Stimulated activated CD4-positive, alpha-beta T cell treated with anti-CD3 and anti-CD28 coated beads, TNF-alpha, amount 100 ng/mL, for 4 hours (primary cell): ENCODE results near the gene SPRY1.

Source experiments
- DNase-seq, 3 experiments: peaks; one replicate each; pipeline ENCODE4 v3.0.0-alpha.2; 2020; ENCODE audit warnings: low read depth in 3 of 3

Gene SPRY1

DNA sequence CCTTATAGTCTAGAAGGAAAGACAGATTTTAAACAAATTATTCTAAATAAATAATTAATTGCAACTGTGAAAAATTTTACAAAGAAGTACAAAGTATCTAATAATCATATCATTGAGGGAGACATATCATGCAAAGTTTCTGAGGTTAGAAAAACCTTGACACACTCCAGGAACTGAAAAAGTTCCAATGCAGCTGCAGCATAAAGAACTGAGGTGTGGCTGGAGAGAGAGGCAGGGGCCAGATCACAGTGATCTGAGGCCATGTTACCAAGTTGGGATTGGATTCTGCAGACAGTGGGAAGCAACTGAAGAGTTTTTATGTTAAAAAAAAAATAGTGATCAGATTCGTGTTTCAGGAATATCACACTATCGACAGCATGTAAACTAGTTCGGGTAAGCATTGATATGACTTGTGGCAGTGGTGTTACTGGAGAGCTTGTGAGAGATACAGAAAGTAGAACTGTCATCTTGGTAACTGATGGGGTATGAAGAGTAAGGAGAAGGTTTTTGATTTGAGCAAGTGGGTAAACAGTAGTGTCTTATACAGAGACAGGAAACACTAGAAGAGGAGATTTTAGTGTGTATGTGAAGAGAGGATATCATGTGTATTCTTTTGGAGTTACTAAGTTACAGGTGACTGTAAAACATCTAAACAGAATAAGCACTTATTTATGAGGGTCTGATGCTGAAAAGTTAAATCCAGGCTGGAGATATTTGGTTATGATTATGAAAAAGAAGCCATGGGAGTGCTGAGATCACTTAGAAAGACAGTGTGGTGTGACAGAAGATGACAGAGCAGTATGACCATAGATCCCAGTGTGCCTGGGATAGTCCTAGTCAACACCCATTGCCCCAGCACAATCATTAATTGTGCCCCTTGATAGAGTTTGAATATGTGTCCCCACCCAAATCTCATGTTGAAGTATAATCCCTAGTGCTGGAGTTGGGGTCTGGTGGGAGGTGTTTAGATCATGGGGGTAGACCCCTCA is 15.6 kb upstream of the SPRY1 start:
- DNase-seq: no peak

DNA sequence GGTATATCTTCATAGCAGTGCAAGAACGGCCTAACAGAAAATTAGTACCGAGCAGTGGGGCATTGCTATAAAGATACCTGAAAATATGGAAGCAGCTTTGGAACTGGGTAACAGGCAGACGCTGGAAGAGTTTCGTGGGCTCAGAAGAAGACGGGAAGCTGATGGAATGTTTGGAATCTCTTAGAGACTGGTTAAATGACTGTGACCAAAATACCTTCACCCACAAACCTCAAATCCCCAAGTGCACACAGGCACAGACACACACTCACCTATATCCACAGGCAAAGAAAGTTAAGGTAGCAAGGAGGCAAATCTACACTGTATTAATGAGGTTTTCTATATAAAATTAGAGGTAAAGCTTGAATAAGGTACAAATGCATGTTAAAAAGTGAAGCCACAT is 14.6 kb upstream of the SPRY1 start:
- DNase-seq: no peak

DNA sequence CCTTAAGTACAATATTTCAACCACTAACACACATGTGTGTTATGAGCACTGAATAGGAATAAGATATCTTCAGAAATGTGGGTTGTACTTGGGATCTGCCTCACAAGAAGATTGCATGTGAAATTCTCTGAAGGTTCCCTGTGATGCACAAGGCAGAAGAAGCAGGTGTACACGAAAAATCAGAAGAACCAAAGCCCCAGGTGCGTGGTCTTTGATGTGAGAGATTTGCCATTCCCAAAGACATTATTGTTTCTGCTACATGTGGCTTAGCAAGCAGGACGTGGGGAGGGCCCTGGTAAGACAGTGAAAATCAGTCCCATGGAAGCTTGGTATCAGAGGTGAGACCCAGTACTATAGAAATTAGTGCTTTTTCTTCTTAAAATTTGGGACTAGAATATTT is 13.0 kb upstream of the SPRY1 start:
- no peak for DNase-seq

DNA sequence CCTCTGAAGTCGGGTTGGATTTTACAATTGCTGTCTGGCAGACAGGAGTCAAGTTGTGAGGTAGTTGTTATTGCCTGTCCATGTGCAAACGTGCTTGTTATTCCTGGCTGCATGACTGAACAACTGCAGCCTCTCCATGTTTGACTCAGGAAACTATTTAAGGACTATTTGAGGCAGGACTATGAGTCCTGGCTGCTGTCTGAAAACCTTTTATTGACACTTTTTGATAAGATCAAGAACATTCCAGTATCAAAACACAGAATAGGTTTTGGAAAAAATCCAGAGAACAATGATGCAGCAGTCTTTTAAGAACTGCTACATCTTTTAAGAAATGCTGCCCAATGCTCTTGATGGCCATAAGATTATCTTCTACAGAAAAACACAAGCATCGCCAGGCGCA is 10.0 kb upstream of the SPRY1 start:
- no peak for DNase-seq

DNA sequence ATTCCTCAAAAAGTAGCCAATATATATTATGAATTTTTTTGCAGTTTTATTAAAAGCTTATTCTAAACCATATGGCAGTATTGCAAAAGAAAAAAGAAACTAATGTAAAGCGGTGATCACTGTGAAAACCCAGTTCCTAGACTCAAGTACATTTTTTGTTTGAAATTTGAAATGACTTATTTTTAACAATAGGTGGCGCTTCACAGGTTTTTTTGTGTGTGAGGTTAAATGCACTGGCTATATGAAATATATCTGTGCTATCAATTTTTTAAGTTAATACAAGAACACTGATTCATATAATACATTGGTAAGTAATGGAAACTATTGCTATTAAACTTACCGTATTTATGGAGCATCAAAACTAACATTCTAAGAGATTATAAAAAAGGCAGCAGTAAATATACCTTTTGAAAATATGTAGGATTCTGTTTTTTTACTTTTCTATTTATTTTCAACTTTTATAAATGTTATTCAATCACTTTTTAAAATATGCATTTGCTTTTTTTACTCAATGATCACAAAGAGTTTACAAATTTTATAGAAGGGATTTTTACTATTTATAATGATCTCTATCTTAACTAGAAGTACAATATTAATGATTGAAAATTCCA is 5.6 kb upstream of the SPRY1 start:
- no peak for DNase-seq

DNA sequence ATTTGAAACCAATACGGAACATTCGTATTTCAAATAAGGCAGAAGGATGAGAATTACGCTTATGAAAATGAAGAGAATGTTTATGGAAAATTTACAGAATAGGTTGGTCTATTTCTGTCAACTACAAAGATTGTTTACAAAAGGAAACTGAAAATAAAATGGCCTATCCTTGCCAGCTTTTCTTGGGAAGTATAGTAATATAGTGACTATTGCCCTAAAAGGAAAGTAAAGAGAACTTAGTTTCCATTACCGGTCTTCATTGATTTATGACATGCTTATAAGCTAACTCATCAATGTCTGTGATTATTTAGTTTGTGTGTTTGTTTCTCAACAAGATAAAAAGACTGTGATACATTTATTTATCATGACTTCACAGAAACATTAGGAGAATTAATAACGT is 2.9 kb upstream of the SPRY1 start:
- no peak for DNase-seq

DNA sequence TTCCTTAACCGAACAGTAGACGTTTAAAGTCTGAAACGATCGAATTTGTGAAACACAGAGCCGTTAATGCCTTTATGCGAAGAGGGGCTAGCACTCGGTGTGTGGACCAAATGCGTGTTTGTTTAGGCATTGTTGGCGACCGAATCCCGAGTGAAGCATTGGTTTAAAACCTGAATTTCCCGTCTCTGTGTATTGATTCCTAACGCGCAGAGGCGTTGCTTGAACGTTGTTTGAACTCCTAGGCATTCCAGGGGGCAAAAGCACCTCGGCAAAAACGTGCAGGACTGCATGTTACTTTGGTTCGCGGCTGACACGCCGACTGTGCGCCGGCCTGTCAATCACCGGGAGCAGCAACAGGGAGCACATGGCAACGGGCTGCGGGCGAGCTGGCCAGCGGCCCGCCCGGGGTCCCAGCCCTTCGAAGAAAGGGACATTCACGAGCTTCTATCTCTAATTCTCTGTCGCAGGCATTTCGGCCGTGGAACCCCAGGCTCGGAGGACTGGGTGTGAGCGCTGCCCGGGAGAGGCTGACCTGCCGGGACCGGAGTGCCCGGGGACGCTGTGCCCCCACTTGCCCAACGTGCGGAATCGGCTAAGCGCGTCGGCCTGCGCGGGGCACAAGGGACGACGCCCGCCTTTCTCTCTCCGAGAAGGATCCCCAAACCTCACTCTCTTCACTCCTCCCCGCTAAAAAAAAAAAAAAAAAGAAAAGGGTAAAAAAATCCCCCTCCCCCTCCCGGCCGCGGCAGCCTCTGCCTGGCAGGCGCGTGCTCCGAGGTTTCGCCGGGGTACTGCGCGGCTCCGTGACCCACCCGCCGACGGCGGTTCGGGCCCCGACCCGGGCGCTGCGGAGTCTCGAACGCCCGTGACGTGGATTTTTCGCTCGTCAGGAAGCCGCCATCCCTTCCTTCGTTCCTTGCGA is 810 bp downstream of the SPRY1 start:
- DNase-seq: peak in 1 of 3 experiments; percentile 31

DNA sequence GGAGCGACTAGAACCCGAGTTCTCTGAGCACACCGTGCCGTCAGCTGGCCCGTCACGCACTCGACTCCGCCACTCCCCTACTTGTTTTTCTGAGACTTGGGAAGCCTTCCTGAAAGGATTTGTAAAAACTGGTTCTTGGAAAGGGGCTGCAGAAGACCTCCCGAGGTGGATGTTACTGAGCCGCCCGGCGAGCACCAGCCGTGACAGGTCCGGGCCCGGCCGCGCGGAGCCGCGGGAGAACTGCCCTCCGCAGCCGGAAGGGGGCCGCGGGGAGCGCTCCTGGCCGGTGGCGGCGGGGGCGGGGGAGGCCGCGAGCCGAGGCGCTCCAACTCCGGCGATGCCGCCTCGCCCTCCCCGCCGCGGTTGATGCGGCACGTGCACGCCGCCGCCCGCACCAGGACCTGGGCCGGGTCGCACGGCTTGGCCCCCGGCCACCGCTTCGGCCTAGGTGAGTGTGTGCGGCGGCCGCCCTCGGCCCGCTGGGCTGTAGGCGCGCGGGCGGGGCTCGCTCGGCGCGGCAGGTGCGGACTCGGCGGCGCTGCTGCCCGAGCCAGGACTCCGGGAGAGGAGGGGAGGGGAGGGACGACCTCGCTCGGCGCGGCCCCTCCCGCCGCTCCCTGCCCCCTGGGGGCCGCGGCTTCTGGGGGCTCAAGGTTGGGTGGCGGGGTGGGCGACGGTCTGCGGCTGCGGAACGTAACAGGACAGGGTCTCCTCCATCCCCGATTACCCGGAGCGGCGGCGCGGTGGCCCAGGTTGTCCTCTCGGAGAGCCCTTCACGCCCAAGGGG is 1.7 kb downstream of the SPRY1 start:
- peak in 1 of 3 experiments; percentile 50 for DNase-seq

DNA sequence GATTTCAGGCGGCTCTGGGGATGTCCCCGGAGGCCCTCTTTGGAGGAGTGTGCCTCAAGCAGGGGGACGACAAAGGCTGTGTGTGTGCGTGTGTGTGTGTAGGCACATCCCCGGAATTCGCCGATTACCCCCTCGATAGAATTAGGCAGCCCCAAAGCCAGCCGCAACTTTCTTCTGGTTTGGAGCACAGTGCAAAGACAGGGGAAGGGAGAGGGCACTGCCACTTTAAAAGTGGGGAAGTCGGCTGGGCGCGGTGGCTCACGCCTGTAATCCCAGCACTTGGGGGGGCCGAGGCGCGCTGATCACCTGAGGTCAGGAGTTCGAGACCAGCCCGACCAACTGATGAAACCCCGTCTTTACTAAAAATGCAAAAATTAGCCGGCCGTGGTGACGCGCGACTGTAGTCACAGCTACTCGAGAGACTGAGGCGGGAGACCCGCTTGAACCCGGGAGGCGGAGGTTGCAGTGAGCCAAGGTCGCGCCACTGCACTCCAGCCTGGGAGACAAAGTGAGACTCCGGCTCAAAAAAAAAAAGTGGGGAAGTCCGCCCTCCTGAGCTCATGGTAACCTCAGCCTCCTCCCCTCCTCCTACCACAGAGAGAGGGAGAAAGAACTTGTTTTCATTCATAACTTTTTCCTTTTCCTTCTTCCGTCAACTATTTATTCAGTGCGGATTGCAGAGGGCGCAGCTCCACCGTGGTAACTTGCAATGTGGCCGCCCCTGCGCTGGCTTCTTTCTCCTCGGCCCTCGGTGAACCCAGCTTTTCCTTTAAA is 2.4 kb downstream of the SPRY1 start:
- peak in 1 of 3 experiments; percentile 31 for DNase-seq

DNA sequence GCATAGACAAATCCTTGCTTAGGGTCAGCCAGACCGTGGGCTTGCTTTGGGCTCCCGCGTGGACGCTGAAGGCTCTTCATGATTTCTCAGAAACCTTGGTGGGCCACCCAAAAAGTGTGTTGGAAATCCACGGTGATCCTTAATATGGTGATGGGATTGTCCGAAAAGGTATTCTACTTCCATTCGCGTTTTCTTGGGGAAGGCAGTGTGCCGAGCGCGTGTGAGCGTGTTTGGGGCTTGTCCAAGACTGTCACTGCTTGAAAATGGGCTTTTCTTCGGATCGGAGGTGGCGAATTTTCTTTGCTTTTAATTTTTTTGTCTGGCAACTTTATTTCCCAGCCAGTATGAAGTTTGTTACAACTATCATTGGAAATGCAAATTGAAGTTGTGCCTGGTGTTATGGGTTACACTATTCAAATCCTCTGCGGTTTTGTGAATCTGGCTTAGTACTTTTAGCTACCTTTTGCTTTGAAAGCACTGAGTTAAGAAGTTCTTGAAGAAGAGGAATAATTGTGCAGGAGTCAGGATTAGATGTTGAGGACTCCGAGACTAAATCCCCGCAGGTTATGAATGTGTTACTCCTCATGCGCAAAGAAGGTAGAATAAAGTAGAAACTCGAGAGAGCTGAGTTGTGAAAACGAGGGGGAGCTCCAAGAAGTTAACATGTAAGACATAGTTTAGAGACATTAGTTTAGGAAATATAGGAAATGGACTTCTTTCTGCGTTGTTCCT is 3.2 kb downstream of the SPRY1 start:
- DNase-seq: no peak

DNA sequence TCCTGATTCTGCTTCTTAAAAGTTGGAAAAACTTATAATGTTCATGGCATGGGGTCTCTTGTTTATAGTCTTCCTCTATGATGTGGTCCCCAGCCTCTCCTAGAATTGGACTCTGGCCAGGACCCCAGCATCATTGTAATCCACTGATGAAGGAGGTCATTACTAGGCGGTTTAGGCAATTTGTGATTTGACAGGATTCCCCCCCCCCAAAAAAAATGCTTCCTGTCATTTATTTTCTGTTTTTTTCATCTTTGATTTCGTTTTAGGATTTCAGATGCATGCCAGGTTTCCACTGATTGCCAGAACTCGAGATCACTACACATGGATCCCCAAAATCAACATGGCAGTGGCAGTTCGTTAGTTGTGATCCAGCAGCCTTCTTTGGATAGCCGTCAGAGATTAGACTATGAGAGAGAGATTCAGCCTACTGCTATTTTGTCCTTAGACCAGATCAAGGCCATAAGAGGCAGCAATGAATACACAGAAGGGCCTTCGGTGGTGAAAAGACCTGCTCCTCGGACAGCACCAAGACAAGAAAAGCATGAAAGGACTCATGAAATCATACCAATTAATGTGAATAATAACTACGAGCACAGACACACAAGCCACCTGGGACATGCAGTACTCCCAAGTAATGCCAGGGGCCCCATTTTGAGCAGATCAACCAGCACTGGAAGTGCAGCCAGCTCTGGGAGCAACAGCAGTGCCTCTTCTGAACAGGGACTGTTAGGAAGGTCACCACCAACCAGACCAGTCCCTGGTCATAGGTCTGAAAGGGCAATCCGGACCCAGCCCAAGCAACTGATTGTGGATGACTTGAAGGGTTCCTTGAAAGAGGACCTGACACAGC is 4.9 kb downstream of the SPRY1 start:
- DNase-seq: no peak

DNA sequence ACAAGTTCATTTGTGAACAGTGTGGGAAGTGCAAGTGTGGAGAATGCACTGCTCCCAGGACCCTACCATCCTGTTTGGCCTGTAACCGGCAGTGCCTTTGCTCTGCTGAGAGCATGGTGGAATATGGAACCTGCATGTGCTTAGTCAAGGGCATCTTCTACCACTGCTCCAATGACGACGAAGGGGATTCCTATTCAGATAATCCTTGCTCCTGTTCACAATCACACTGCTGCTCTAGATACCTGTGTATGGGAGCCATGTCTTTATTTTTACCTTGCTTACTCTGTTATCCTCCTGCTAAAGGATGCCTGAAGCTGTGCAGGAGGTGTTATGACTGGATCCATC is 5.5 kb downstream of the SPRY1 start:
- no peak for DNase-seq

DNA sequence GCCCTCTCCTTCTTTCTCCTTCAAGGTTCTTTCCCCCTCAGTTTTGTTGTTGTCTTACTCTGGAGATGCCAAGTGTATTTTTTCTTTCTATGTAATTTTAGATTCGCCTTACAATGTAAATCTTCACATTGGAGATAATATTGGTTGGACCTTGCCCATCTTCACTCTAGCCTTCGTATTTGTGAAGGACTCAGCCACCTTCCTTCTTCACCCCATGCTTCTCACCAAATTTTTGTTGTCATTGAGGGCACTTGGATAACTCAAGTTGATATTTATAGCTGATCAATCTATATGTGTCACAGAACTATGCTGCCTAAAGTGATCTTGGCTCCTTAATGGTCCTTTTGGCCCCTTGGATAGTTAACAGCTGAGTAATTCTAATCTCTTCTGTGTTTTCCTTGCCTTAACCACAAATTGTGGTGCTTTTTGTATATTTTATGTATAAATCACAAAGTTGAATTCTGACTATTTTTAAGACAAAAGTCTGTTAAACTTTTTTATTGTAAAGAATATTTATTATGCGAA is 6.5 kb downstream of the SPRY1 start:
- no peak for DNase-seq

DNA sequence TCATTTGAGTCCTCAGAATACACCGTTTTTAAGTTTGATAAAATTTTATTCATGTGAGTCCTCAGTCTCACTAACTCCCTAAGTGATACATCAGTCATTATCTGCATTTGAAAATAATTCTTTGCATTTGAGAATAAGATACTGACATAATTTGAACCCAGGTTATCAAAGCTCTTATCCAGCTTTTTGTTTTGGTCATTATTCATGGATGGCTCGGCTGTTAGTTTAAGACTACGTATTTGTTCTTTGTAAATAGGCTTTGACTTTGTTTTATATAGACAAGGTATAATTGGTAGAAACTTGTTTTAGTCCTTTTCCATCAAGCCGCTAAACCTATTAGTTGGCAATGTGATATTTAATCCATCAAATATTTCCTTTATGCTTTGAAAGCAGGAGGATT is 7.9 kb downstream of the SPRY1 start:
- DNase-seq: no peak

DNA sequence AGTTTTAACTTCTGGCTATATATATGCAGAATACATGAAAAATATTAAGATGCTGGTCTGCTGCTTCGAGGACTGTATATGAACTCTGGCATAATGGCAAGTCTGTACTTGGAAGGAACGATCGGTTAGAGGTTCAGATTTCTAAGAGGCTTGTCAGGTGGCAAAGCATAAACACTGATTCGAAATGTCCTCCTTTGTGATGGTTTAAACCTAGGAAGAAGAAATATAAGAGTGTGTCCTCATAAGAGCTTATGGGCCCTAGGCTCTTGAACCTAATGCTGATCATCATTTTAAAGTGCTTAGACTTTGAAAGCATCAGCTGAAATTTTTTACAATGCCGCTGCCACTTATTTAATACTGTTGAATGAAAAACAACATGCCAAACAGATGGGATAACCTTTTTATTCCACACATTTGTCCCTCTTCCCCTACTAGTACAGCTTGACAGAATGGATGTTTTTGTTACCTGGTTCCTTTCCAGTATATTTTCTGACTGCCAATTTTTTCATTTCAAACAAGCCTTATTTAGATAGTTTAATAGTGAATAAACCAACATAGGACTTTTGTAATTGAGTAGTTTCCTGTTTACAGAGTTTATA is 8.8 kb downstream of the SPRY1 start:
- DNase-seq: no peak

DNA sequence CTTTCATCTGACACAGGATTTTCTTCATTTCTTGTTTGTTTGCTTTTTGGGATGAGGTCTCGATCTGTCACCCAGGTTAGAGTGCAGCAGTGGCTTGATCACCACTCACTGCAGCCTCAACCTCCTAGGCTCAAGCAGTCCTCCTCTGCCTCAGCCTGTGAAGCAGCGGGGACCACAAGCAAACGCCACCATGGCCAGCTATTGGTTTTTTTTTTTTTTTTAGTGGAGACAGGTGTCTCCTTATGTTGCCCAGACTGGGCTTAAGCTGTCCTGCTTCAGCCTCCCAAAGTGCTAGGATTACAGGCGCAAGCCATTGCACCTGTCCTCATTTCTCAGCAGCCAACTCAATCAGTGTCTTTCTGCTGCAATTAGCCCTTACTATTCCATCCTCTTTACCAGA is 10.3 kb downstream of the SPRY1 start:
- no peak for DNase-seq

DNA sequence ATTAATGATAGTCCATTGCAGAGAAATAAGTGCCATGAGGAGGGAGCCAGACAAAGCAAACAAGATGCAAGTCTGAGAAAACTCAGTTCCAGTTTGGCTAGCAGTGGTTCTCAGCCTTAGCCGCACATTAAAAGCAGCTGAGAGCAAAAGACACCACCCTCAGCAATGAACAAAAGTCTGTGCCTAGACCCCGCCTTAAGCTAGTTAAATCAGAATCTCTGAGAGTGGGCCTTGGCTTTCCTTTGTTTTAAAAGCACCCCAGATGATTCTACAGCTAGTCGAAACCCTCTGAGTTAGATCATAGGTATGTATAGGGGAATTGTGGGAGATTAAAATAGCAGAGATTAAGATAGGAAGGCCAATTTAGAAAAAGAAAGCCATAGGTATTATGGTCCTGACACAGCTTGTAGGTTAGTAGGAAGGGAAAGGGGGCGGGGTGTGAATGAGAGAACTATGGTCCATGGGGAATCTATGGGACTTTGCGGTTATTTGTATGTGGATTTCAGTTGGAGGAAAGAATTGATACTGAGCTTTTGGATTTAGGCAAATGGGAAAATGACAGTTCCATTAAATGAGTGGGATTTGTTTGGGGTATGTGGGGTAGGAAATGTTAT is 12.0 kb downstream of the SPRY1 start:
- no peak for DNase-seq

DNA sequence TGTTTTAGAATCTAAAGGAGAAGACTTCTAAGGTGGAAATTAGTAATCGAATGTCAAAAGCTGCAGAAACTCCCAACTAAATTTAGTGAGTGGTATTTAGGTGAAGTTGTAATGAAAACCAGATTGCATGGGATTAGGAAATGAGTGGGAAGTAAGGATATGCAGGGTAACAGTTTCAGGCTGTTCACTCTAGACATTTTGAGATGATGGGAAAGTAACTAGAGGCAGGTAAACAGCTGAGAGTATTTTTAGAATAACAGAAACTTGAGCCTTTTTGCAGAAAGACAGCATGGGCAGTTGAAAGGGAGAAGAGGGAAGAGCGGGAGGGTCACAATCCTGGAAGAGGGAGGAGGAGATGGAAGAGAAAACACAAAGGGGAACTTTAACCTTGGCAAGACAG is 12.7 kb downstream of the SPRY1 start:
- DNase-seq: no peak
